GM18505 (cell line): ENCODE results near the gene AMN.

Experiments
- ATAC-seq: cut with Tn5 transposase; IDR thresholded peaks from one replicate; pipeline ENCODE4 v1.9.1; 2021; ENCODE audit not compliant: unreplicated experiment
- POLR2A ChIP-seq: IDR thresholded peaks from 4 replicates; pipeline ENCODE4 v1.6.1; 2011; ENCODE audit warnings: borderline replicate concordance; ENCODE audit not compliant: insufficient read depth, insufficient read length; ENCODE audit errors: extremely low read depth

Gene AMN

DNA sequence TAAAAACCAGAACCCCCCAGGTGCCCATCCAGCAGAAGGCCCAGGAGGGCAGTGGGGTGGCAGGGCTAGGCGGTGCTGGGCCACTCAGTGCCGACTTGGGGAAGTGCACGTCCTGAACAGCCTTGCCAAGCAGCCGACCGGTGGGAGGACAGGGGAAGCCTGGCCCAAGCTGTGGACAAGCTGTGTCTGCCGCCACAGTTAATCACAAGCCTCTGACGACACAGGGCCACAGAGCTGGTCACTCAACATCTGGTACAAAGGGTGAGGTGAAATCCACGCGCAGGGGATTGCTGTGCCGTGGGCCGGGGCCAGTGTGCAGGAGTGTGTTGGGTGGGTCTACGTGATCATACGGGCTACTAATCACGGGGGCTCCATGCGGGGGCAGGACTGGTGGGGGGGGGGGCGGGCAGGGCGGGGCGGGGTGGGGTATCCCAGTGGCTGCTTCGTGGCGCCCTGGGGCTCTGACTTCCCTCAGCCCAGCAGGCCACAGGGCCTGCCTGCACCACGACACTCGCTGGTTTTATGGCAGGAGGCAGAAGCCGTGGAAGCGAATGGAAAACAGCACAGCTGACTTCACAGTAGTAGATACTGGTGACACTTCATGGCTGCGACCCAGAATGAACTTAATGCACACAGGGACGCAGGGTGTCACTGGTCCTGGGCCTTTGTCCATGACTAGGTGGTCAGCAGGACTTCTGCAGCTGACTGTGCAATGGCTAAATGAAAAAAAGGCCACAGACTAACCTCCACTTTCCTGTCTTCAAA is 10.2 kb downstream of the AMN start:
- TF ChIP-seq POLR2A: no peak
- ATAC-seq: no peak

DNA sequence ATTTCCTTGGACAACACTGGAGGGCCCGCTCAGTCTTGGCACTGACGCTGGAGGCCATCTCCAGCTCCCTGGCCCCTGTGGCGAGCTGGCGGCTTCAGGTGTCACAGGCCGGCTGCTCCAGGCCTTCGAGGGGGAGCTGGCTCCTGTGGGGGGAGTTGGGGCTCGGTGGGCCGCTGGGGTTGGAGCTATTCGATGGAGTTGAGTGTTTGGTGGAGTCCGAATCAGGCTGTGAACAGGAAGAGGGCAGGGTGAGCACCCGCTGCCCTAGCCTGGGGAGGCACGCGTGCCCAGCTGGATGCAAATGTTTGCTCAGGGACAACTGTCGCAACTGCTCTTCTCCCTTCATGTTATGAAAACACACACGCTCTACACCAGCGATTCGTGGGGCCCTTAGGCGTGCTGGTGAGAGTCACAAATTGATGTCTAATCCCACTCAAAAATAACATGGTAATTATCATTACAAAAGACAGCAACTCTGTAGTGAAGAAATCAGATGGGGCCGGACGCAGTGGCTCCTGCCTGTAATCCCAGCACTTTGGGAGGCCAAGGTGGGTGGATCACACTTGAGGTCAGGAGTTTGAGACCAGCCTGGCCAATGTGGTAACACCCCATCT is 11.3 kb downstream of the AMN start:
- no peak for ATAC-seq
- no peak for TF ChIP-seq POLR2A

DNA sequence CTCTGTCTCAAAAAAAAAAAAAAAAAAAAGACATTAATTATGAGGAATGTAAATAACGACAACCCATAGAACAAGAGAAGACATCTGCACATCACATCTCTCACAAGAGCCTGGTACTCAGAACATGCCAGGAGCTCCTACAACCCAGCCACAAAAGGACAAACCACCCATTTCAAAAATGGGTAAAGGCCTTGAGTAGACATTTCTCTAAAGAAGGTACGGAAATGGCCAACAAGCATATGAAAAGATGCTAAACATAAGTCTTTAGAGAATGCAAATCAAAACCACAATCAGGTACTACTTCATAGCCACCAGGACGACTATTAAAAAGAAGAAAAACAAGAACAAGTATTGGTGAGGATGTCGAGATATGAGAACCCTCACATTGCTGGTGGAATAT is 13.3 kb downstream of the AMN start:
- no peak for TF ChIP-seq POLR2A
- no peak for ATAC-seq

DNA sequence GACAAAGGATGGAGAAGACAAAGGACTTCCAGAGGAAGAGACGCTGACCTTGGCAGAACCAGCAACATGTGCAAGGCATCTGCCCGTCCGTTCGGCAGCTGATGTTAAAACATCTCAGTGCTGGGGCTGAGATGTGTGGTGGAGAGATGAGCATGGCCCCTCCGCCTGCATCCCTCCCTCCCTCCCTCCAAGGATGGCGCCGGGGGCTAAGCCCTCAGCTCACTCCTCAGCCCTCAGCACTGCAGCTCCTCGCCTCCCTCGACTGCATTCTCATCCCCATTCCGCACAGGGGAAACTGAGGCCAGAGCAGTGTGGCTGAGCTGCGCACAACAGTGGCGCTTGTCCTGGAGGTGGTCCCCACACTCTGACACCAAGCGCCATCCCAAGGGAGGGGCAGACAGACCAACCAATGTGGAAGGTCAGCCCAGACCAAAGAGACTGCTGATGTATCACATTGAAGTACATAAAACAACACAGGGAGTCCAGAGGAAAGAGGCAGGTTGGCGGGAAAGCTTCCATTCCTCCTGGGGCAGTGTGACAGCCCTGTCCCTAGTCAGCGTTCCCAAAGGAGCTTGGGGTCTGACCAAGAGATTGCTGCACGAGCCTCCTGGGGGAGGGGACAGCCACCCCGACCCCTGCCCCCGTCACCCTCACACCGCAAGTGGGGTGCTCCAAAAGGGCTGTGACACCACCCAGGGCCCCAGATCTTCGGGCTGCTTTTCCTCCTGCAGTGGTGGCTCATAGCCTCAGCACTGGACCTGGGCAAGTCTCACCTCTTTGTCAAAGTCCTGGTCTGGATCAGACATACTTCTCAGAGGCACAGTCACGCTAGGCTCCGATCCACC is 15.1 kb downstream of the AMN start:
- no peak for TF ChIP-seq POLR2A
- no peak for ATAC-seq

DNA sequence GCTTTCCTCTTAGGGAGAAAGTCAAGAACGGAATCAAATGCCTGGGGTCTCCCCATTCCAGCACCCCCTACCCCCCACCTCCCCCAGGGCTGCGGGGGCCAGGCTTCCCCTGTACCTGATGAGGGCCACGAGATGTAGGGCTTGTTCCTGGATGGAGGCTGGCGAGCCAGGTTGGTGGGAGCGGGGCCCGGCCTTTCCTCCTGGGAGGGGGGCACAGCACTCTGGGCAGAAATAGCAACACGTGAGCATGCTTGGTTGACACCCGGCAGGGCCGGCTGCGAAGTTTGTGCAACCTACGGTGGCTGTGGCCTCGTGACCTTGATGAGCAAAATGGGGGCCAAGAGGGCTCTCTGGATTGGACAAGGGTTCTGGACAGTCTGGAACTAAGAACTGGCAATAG is 15.7 kb downstream of the AMN start:
- TF ChIP-seq POLR2A: no peak
- no peak for ATAC-seq

DNA sequence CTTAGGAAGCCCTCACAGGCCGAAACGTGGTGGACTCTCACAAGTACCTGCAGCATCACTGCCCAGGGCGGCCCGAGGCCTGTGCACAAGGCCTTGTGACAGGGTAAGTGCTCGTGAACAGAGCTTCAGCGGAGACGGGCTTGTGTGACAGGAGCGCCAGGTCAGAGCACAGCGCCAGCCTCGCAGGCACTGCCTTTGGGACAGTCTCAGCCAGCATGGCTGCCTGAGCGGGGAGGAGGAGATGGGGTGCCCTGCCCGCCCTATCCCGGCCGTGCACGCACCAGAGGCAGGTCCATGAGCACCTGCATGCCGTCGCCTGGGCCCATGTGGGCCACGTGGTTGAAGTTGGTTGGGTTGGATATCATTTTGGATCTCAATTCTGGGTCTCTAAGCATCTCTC is 16.9 kb downstream of the AMN start:
- ATAC-seq: no peak

DNA sequence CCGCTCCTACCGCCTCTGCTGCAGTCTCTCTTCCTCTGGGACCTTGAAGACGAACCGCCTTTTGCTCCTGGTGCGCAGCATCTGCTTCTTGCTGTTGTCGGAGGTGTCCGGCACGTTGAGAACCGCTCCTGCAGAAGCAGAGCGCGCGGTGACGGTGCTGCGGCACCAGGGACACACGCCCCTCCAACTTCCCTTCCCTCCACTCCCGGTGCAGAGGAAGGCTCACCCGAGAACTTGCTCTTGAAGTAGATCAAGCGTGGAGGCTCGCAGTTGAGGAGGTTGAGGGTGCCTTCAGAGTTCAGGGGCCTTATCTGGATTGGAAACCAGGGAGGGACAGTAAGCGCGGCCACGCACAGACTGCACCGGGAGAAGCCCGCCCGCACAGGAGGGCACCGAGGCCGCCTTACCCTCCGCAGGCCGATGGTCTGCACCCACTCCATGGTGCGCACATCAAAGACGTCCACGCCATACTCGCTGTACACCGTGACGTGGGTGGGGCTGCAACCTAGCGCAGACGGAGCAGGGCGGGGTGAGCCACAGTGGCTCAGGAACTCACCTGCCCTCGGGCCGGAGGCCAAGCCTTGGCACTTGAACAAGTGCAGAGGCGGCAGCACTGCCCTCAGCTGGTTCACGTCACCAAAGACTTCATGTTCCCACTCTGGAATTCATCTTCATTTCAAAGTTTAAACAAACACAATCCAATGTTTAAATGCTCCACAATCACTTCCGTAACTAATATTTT is 17.5 kb downstream of the AMN start:
- no peak for ATAC-seq
- TF ChIP-seq POLR2A: no peak

More for the DNA sequence above, 16.9 kb downstream of the AMN start:
- TF ChIP-seq POLR2A: no peak

DNA sequence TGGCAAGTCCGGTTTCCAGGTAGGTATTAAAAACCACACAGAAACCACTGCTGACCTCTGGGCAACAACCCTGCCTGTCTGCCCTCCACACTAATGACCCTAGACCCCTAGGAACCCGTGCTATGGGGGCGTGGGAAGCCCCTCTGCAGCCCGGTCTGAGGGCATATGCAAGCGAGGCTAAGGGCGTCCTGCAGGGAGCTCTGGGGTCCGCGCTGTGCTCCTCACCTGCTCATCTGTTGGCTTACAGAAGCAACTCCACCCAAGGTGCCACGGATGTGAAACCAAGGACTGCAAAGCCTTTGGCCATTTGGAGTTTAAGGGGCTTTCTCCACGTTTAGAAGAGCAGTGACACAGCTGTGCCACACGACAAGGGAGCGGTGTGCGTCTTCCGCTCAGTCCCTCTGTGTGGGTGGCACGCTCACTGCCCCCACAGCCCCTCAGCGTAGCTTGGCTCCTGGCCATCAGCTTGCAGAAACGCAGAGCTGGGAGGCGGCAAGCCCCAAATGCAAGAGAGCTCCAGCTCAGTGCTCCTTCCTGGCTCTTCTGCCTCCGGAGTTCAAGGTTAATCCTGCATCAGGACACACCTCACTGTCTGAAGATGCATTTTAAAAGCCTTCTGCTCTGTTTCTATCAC is 18.4 kb downstream of the AMN start:
- ATAC-seq: no peak
- no peak for TF ChIP-seq POLR2A

DNA sequence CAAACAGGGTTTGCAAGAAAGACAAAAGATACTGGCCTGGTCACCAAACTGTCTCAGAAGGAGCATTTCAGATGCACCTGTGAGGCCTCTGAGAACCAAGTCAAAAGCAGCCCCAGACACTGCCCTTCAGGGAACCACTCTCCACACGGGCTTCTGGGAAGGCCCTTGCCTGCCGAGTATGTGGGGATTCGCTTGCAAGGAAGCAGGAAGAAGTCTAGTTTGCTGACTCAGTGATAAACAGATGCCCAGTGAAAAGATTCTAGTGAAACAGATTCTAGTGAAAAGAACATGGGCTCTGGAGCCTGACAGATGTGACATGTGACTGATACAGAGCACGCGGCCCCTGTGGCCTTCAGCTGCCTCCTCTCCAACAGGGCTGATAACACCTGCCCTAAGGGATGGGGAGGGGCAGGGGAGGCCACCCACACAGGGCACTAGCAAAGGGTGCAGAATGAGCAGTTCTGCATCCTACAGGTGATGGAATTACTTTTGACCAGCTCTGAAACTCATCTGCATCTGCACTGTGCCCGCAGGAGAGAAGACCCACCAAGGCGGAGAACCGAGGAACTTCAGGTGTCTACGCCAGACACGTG is 19.1 kb downstream of the AMN start:
- no peak for TF ChIP-seq POLR2A
- ATAC-seq: no peak

DNA sequence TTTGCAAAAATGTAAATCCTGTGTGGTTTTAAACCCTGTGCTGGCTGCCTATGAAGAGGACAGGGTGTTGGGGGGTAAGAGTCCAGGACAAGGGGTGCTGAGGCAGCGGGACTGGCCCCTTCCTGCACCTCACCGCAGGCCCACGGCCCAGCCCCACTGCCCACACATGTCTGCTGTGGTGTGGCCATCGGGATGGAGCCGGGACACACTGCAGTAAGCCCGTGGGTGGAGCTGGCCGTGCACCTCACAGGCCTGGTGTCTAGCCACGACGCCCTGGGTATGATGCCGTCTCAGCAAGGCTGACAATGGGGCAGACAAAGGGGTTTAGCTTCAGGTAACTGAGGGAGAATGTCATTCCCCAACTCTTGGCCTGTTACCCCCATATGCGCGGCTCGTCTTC is 19.6 kb downstream of the AMN start:
- no peak for TF ChIP-seq POLR2A

DNA sequence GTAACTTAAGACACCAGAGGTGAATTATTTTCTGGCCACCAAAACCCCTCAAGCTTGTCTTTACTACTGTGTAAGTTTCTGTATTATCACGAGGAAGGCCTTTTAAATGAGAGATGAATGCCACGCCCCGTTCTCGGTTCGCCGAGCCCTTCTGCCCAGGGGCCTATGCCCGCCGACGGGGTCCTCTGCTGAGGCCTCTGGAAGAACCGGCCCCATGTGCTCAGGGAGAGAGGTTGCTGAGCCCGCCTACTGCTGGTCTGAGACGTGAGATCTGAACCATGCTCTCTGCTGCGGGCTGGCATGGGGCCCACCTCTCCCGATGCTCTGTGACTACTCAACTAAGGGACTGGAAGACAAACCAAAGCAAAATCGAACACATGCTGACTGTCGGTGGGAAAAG is 21.0 kb downstream of the AMN start:
- no peak for ATAC-seq

More for the DNA sequence above, 19.6 kb downstream of the AMN start:
- no peak for ATAC-seq

DNA sequence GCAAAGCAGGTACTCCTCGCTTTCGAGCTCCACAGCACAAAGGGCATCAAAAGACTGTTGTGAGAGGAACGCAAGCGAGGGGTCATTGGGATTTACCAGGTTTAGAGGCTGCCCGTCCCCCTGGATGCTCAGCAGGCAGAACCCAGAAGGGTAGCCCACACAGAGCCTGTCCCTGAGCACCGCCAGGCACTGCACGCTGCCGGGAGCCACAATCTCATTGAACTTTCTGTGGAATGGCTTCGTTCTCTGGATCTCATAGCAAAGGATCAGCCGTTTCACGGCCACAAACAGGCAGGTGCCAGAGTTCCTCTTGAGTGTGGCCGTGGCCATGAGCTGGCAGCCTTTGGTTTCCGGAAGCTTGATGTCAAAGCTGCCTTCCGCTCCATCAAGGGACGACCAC is 21.5 kb downstream of the AMN start:
- TF ChIP-seq POLR2A: no peak
- ATAC-seq: no peak

More for the DNA sequence above, 21.0 kb downstream of the AMN start:
- TF ChIP-seq POLR2A: no peak
